LHCN-M2 (cell line): ENCODE data around the gene NT5C2. TPM values are rescaled to one million over a fixed set of nuclear protein-coding genes. Genes with fewer than 3 reads are reported as not detected.
A peak's percentile ranks its signal among the peaks of the same experiment; 100 is the strongest.

Experiments
- DNase-seq: peaks from one replicate; pipeline ENCODE4 v3.0.0-alpha.2; 2012; ENCODE audit warnings: low read depth
- total RNA-seq: library from RNA; depleted of rRNA; stranded (reverse); fragments of >200 nt; gene quantifications from 2 replicates; pipeline ENCODE4 v1.2.3, GENCODE V29; 2014; rRNA removed

The NT5C2 gene
- total RNA-seq, 1 experiment from 2014 or later, result 41.8 TPM

DNA sequence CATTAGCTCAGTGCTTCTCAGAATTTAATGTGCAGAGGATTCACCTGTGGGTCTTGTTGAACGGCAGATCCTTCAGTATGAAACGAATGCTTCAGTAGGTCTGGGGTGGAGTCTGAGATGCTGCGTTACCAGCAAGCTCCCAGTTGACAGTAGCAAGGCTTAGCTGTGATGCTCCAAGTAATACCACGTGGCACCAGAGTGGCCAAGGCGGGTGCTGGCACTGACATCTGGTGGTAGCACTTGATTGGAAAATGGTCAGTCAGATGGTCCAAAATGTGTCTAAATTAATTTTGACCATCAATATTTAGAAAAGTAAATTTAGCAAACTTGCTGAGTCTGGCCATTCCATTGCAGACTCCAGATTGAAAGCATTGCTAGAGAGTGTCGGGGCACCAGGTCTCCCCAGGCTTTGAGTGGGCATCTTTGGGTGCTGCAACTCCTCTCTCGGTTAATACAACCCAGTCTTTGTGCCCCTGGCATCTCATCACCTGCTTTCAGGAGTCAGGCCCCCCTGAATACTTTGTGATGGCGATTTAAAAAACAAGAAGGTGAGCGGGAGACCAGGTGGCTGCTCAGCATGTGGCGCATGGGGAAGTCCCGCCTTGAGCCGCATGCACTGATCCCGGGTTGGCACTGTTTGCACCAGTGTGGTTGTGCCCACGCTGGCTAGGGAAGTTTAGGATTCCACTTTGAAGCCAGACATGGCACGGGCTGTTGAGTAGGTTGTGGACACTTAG, 130.1 kb downstream of the NT5C2 start:
- DNase-seq, result no peak

DNA sequence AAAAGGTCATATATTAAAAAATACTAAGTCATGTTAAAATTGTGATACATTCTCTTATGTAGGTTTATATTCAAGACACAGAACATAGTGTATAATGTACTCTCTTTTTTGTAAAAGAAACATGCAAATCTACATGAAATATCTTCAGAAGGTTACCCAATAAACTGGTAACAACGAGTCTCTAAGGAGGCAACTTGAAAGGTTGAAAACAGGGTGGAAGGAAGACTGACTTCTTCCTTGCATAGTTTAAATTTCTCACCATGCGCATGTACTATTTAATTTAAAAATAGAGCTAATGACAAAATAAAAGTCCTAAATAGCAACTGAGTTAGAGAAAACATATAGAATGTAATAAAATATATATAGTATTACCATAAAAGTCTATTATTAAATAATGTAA, 132.5 kb downstream of the NT5C2 start:
- DNase-seq, result no peak

DNA sequence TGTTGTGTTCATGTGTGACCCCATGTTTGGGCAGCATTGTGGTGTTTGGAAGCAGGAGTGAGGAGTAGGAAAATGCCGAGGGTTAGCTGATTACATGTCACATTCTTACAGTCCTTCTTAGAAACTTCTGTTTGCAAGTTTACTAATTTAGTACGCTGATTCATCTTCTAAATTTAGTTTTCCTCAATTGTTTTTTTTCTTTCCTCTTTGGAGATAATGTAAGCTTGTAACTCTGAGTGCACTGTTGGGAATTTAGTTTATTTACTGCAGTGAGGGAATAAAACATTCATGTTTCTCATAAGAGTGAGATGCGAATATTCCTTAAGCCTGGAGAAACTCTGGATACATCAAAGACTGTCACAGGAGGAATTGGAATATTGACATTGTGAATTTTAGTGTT, 135.0 kb downstream of the NT5C2 start:
- no peak for DNase-seq

DNA sequence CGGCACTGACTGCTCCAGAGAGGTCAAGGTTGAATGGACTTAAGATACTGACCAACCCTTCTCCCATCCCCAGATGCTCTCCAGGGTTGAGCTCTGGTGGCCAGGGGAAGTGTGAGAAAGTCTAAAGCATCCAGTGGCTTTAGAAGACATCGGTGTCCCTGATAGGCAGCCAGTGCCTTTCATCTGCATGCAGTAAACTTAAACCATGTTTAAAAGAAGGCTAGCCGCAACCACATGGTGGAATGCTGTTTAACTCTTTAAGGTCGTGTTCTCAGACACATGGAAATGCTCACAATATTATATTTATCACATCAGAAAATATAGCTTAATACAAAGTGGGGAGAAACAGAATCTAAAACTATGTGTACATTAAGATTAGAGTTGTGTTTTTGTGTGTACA, 138.0 kb downstream of the NT5C2 start:
- DNase-seq, result no peak

DNA sequence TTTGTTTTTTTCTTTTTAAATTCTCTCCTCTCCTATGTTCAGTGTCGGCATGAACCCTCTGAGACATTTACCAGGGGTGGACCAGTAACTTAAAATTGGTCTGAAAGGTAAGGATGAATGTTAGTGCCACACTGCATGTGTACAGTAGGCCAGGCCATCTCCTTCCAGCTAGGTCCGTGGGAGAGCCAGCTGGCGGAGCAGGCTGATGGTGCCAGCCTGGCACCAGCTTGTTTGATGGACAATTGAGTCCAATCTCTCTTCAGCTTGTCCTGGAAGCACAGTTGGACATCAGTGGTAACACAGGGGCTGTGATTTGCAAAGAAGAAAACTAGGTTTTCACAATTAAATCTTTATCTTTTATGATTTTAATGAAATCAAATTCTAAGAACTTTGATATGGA, 138.5 kb downstream of the NT5C2 start:
- DNase-seq, result no peak

DNA sequence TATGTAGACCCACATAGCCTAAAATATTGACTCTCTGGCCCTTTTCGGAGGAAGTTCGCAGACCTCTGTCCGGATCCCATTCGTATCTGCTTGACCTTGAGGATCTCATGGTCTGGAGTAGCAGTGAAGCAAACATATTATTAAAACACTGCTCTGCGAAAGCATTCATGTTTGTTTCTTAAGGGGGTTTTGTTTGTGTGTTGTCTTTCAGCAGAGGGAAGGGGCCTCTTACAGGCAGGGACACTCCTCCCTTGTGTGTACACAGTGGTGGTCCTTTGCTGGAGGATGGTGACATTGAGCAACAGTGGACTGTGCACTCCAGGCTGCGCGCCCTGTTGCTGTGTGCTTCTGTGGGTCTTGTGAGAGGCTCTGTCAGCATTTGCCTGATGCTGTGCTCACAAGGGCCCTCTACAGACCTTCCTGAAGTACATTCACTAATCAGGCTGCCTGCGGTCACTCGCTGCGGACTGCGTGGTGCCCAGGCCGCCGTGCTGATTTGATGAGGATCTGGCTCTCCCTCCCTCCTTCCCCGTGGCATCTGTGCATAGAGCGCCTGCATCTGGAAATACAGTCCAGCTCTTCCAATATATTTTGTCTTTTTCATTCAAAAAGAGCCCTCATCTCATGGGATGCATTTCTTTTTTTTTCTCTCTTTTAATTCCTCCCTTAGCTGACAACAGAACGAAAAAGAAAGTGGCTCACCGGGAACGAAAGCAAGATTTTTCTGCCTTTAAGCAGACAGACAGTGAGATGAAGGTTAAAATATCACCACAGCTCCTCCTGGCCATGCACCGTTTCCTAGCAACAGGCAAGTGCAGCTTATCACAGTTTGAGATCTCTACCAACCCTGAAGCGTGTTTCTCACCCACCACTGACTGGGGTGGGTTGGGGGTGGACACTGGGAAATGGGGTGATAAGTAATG, 139.2 kb downstream of the NT5C2 start:
- DNase-seq, result peak; percentile 8

DNA sequence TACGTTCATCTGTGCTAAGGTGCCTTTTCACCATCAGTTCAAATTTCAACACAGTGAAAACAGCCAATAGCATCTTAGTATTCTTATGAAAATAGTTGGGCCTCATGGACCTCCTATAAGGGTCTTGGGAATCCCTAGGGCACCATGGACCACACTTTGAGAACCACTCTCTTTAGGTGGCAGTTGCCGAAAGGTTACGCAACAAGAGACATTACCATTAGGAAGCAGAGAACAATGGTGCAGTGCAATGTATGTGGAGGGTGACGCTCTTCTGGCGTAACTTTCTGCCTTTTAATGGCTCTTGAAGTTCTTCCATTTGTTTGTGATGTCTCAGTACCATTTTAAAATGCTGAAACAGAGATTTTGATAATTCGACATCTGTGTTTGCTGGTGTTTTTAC, 143.8 kb downstream of the NT5C2 start:
- no peak for DNase-seq

DNA sequence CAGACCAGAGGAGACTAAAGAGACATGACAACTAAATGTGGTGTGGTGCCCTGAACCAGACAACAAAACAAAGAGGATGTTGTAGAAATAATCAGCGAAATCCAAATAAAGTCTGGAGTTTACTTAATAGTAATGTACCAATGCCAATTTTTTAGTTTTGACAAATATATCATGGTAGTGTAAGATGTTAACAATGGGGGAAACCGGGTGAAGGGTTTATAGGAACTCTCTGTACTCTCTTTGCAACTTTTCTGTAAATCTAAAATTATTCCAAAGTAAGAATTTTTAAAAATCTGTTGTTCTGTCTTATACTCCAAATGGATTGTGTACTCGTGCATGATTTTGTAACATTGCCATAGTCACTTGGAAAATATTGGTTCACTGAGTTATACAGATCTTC, 145.7 kb downstream of the NT5C2 start:
- no peak for DNase-seq

DNA sequence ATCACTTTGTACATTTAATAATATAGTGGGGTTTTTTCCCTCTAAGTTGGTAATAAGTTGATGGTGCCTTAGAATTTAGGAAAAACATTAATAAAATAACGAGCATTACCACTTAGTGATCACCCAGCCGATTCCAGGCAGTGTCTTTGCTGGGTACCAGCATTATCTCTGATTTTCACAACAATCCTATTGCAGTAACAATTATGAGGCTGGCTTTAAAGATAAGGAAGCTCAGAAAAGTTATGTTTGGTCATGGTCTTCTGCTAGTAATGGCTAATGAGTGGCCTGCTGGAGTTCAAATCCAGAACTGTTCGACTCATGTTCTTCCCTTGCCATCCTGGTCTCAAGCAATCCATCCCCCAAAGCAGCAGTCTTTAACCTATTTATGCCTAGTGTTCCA, 147.1 kb downstream of the NT5C2 start:
- DNase-seq, result no peak

DNA sequence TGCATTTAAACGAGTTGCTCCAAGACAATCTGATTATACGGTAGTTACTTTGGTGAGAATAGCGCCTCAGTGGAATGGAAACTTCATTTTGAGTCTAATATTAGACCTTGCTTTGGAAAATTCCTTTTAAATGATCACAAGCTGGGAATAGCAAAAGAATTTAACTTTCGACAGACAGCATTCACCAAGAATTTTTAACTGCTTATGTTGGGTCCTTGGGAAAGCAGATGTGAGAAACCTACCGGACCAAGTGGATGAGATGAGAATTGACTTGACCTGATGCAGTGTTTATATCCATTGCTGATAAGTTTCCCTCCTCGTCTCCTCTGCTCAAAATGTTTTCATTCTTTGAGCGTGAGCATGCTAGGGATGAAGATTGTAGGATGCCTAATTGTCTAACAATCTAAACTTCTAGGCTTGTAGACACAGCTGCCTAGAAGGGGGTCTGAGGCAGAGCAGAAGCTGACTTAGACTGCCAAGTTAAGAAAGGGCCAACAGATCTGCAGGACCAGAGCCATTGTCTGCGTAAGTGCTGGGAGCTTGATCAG, 148.1 kb downstream of the NT5C2 start:
- no peak for DNase-seq

DNA sequence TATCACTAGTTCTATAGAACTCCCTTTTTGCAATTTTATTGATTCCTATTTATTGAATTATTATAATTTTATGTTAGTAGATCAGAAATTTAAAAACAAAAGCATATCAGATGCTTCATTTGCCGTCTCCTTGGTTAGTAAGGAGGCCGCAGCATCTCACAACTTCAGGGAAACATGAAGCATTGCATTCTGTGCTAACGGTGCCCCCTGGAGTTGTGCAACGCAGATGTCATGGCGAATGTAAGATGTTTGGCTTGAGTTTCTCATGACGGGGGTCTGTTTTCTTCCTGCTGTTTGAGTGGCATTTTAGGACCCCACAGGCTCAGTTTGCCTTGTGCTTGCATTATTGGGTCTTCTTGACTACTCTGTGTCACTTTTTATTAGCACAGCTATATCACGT, 150.2 kb downstream of the NT5C2 start:
- no peak for DNase-seq

DNA sequence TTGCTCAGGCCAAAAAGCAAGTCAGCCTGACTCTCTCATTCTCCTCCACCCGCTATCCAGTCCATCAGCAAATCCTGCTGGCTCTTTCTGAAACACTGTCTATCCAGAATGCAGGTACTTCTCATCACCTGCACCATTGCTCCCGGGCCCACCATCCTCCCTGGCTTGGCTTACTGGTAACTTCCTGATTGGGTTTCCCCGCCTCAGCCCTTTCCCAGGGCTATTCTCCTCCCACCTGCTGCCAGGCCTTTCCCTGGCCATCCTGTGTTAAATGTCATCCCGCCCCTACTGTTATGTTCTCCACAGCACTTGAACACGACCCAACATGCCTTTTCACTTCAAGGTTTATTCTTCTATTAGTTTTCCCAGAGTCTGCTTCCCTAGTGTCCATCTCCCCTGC, 150.9 kb downstream of the NT5C2 start:
- DNase-seq, result no peak

DNA sequence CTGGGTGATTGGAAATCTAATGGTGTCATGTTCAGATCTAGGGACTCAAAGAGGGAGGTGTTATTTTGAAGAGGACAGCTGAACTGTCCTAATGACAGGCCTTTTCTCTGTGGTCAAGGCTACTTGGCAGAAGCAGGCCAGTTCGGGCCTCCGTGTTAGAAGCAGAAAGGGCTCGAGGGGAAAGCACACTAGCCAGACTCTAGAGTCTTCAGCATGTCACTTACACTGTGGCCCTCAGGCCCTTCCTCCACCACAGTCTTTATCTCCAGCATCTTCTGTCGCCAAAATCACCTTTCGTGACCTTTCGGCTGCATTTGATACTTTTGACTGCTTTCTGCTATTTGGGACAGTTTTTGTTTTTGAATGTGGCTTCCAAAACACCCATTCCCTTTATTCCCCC, 151.7 kb downstream of the NT5C2 start:
- DNase-seq, result no peak

DNA sequence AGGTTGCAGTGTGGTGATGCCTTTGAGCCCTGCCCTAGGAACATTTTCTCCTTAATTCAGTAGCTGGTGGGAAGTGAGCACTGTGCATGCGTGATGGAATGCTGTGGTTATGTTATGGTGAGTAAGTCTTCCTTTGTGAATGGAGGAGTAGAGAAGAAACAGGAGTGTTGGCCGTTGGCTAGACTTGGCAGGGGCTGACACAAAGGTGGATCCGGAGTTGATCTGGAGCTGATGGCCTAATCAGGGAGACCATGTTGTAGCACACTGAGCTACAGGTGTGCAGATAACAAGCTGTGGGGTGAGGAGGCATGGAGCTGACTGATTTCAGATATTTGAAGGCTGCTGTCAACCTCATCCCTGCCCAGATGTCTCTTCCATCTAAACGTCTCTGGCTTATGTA, 152.7 kb downstream of the NT5C2 start:
- DNase-seq, result peak; percentile 54

DNA sequence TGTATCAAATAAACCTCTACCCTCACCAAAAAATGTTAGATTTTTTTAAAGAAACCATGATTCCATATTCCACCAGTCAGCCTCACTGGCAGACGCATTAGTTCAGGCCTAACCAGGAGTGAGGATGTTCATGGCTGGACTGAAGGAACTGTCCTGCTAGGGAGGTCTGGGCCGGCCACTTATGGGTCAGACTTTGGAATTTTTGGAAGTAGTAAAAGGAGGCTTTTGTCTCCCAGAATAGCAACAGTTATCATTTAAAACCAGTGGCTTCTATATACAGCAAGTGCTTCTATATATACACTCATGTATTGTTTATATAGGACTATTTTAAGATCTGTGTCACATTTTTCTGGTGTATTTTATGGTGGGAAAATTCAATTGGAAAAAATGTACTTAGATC, 154.5 kb downstream of the NT5C2 start:
- no peak for DNase-seq

Other genes with a start within 250 kb of the NT5C2 start
- not detected in 2 replicates for gene RPEL1, start 52.6 kb upstream of the NT5C2 start, total RNA-seq
- not detected in 2 replicates for gene INA, start 83.9 kb upstream of the NT5C2 start, total RNA-seq
- 16.1 and 17.2 TPM in 2 replicates for gene PCGF6, start 157.9 kb upstream of the NT5C2 start, total RNA-seq
- 6.5 and 6.9 TPM in 2 replicates for gene TAF5, start 174.7 kb upstream of the NT5C2 start, total RNA-seq
- 276 and 387 TPM in 2 replicates for gene ATP5MK, start 203.2 kb upstream of the NT5C2 start, total RNA-seq
- 33.0 and 37.3 TPM in 2 replicates for gene PDCD11, start 203.4 kb upstream of the NT5C2 start, total RNA-seq